GM12892 (cell line): ENCODE measurements around the gene GRN.

Experiments
- DNase-seq: peaks from one replicate; pipeline ENCODE4 v3.0.0; 2011; ENCODE audit not compliant: insufficient read length
- FAIRE-seq: peaks from 2 replicates; lab custom pipeline; 2011; peaks lifted over from hg19 to GRCh38; lab: Jason Lieb, UNC
- POLR2A ChIP-seq: IDR thresholded peaks from 2 replicates; pipeline ENCODE4 v1.6.1; 2011; ENCODE audit warnings: low read depth, low read length, control low read depth
- POLR2AphosphoS5 ChIP-seq: IDR thresholded peaks from 2 replicates; pipeline ENCODE4 v1.6.1; 2011; ENCODE audit warnings: low read depth, low read length, control low read depth
- TAF1 ChIP-seq: IDR thresholded peaks from 2 replicates; pipeline ENCODE4 v1.6.1; 2011; ENCODE audit warnings: low read depth, mild to moderate bottlenecking, control low read depth, low read length, borderline replicate concordance

Gene GRN

DNA sequence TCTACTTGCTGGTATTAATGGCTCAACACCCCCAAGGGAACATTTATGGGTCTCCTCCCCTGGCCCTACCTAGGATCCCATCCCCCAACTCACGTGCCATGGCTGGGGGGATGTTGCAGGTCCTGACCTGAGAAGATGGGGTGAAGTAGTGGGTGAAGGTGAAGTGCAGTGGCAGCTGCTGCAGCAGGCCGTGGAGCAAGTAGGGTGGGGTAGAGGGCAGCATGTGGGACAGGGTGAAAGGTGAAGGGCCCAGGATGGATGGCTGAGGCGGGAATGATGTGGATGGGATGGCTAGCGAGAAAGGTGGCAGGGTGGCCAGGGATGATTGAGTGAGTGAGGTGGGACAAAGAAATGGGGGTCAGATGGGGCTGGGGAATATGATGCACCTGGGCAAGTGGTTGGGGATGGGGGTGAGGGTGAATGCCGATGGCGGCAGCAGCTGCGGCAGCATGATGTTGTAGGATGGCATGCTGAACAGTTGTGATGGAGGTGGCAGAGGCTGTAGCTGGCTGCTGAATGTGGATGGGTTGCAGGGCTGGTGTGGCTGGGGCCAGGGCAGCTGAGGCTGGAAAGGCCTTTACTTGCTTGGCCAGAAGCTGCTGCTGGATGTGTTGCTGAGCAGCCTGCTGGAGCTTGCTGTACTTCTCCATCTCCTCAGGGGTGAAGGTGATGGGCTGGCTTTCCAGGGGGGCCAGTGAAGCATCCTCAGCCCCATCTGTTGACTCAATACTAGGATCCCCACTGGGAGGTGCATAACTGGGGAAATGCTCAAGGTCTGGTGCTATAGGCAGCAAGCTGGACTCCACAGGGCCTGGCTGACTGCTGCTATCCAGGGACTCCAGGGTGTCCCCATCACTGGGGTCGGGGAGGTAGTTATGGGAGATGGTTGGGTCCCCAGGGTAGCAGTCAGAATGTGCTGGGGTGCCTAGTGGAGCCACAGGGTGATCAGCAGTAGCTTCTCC, 52.7 kb downstream of the GRN start:
- no peak for FAIRE-seq
- TF ChIP-seq TAF1: no peak
- peak; percentile 12; the same call in 1 of the 2 replicates for TF ChIP-seq POLR2AphosphoS5
- no peak for TF ChIP-seq POLR2A
- DNase-seq: no peak

DNA sequence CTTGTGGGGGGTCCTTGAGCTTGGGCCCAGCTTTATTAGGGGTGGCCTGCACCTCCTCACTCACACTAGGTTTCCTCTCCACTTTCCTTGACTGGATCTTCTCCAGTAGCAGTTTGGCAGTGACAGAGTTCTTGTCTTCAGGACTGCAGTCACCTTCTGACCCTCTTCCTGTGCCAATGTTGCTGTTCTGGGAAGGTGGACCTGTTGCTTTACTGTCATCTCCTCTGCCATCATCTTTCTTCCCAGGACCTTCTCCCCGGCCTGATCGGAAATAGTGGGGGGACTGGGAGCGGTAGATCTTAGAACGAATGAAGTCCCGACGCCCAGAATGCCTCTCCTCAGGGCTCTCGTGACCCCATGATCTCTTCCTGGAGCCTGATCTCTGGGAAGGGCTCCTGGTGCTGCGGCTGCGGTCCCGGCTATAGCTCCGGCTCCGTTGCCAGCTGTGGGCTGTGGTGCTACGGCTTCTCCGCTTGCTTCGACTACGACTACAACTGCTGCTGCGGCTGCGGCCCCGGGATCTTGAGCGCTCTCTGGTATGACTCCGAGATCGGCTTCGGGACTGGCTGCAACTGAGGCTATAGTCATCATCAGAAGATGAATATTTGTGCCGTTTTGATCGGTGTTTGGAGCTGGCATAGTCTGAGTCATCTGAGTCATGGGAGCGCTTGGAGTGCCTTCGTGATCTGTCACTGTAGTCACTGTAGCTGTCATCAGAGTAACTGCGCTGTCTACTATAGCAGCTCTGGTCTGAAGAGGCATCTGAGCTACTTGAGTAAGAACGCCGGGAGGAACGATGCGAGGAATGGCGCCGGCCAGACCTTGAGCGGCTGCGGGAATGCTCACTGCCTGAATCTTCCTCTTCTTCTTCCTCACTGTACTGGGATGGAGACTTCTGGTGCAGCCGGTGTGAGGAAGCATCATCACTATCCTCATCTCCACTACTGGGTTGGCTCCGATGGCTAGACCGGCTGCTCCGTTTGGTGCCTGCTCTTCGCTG, 53.9 kb downstream of the GRN start:
- no peak for DNase-seq
- FAIRE-seq: no peak
- no peak for TF ChIP-seq TAF1
- no peak for TF ChIP-seq POLR2AphosphoS5
- no peak for TF ChIP-seq POLR2A

- FAIRE-seq (peak; percentile 81), DNase-seq (no peak)
- TF ChIP-seq TAF1 (no peak), POLR2AphosphoS5 (no peak), POLR2A (no peak)
Measured at GRCh38 chr17:44400226-44400847, 55.2 kb downstream of the GRN start.
